GM12801 (cell line): ENCODE results near the gene IFIT1B.

Experiments
- CTCF ChIP-seq: IDR thresholded peaks from one replicate; pipeline ENCODE4 v1.5.1; 2011; ENCODE audit warnings: control low read depth; ENCODE audit not compliant: insufficient read length; ENCODE audit errors: extremely low read depth

Gene IFIT1B

DNA sequence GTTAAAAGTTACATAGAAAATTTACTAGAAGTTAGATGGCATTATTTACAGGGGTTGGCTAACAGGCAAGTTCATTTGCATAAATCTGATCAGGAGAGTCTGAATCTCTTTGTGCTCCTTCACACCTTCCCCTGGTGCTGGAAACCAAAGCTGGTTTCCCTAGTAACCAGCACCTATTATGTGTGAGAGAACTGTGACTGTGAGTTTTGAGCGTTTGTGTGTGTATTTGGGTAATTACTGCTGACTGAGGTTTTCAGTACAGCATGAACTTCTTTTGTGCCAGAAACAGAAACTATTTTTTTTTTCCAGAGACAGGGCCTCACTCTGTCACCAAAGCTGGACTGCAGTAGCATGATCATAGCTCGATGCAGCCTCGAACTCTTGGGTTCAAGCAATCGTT is 10.3 kb upstream of the IFIT1B start:
- no peak for TF ChIP-seq CTCF

GRCh38 chr10:89368129-89368528 is 9.7 kb upstream of the IFIT1B start:
- no peak for TF ChIP-seq CTCF

- TF ChIP-seq CTCF, result no peak
Observed at GRCh38 chr10:89369156-89370105, 8.4 kb upstream of the IFIT1B start.

DNA sequence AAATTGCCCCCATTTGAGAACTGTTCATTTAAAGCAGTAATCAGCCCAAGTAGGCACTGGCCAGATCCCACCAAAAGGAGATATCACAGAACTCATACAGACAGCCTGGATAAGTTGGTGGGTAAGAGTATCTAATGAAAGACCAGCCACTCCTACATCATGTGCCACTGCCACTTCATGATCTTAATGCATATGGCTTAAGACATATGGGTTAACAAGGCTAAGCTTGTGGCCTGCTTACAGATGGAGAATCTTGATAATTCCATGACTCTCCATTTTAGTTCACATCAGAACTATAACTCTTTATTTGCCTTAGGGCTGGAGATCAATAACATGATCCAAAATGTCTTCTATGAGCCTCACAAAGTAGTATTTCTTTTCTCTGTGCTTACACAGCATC is 6.8 kb upstream of the IFIT1B start:
- no peak for TF ChIP-seq CTCF

- no peak for TF ChIP-seq CTCF
Observed at GRCh38 chr10:89371987-89372386, 5.9 kb upstream of the IFIT1B start.

- no peak for TF ChIP-seq CTCF
Observed at GRCh38 chr10:89373916-89374711, 3.7 kb upstream of the IFIT1B start.

DNA sequence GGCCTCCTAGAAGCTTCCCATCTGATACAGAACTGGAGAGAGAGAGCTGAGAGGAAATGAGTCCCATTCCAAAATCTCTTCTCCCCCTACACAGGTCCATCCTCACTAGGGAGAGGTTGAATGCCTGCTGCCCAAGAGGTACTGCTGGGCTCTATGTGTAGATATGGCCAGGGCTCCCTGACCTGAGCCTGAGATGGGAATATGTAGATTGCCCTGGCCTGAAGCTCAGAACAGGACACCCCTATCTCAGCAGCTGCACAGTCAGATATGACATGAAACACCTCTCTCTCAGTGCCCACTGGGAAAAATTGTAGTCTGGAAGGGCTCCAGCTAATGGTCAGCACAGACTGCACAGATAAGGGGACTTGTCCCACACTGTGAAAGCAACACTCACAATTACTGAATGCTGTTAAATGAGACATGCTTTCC is 3.1 kb upstream of the IFIT1B start:
- TF ChIP-seq CTCF, result no peak
